GM19025 (cell line): ENCODE results near the gene CKAP5.
"Not testable (repeated sequence)": the region's sequence is repeated elsewhere in the genome, so short reads cannot be mapped to it uniquely, and the experiment has no call there.

ENCODE experiments used
- ATAC-seq: cut with Tn5 transposase; IDR thresholded peaks from one replicate; pipeline ENCODE4 v1.9.1; 2021; ENCODE audit warnings: mild to moderate bottlenecking, low read depth, moderate library complexity; ENCODE audit not compliant: unreplicated experiment

The CKAP5 gene

DNA sequence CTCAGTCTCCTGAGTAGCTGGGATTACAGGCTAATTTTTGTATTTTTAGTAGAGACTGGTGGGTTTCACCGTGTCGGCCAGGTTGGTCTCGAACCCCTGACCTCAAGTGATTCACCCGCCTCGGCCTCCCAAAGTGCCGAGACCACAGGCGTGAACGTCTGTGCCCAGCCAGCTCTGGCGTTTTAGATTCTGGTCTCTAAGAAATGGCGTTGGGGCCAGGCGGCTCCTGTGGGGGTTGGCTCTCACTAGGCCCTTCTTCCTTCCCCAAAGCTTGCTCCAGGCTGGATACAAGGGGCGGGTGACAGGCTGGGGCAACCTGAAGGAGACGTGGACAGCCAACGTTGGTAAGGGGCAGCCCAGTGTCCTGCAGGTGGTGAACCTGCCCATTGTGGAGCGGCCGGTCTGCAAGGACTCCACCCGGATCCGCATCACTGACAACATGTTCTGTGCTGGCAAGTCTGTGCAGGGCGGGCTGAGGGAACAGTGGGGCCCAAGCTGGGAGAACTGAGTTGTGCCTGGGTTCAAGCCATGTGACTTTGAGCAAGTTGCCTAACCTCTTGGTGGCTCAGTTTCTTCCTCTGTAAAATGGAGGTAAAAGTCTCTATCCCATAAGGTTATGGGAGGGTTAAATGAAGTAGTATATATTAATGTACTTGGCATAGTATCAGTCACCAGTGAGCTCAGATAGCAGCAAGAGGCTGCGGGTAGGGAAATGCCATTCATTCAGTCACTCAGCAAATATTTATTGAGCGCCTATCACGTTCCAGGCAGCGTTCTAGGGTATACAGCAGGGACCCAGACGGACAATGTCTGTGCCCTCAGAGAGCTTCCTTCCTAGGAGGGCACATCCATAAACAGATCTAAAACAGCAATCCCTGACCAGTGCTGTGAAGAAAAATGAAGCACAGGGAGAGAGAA lies 116.7 kb downstream of the CKAP5 start:
- no peak for ATAC-seq

DNA sequence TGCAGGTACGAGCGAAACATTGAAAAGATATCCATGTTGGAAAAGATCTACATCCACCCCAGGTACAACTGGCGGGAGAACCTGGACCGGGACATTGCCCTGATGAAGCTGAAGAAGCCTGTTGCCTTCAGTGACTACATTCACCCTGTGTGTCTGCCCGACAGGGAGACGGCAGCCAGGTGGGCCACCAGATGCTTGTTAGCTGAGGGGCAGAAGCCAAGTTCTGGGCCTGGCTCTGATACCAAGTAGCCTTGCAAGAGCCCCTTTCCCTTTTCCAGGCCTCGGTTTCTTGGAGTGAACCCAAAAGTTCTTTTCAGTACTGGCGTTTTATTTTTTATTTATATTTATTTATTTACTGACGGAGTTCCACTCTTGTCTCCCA lies 117.4 kb downstream of the CKAP5 start:
- no peak for ATAC-seq

DNA sequence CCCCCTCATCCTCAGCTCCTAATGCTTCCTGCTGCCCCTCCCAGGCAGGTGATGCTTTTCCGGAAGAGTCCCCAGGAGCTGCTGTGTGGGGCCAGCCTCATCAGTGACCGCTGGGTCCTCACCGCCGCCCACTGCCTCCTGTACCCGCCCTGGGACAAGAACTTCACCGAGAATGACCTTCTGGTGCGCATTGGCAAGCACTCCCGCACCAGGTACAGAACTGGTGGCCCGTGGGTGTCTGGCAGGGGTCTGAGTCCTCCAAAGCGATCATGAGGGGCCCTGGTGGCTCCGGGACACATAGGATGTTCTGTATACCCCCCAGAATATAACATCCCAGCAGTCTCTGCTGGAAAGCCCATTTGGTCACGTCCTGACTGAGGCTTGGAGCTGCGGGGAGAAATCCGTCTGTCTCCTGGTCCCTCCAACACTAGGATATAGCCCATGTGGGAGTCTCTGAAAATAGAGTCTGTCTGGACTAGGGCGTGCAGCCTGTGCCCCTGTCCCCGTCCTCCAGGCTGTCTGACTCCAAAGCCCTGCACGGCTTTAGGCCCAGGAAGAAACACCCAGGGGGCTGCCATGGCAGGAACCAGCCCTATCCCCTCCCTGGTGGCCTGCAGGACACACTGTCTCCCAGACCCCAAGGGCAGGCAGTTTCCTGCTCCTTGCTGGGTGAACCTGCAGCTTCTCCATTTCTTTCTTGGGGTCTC lies 118.0 kb downstream of the CKAP5 start:
- no peak for ATAC-seq

DNA sequence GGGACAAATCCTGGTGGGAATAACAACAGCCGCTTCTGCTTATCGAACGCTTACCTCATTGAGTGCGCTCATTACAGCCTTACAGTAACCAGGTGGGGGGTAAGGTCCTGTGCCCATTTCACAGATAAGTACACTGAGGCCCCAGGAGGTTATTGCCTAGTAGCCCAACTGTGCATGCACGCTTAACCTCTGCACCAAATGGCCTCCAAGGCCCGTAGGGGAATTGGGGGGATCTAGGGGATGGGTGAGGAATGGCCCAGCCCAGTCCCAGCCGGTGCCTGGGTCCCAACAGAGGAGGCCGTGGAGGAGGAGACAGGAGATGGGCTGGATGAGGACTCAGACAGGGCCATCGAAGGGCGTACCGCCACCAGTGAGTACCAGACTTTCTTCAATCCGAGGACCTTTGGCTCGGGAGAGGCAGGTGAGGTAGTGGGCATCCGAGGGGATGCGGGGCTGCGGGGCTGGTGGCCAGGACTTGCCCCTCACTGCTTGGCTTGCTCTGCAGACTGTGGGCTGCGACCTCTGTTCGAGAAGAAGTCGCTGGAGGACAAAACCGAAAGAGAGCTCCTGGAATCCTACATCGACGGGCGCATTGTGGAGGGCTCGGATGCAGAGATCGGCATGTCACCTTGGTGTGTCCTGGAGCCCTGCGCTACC lies 119.7 kb downstream of the CKAP5 start:
- ATAC-seq = no peak

DNA sequence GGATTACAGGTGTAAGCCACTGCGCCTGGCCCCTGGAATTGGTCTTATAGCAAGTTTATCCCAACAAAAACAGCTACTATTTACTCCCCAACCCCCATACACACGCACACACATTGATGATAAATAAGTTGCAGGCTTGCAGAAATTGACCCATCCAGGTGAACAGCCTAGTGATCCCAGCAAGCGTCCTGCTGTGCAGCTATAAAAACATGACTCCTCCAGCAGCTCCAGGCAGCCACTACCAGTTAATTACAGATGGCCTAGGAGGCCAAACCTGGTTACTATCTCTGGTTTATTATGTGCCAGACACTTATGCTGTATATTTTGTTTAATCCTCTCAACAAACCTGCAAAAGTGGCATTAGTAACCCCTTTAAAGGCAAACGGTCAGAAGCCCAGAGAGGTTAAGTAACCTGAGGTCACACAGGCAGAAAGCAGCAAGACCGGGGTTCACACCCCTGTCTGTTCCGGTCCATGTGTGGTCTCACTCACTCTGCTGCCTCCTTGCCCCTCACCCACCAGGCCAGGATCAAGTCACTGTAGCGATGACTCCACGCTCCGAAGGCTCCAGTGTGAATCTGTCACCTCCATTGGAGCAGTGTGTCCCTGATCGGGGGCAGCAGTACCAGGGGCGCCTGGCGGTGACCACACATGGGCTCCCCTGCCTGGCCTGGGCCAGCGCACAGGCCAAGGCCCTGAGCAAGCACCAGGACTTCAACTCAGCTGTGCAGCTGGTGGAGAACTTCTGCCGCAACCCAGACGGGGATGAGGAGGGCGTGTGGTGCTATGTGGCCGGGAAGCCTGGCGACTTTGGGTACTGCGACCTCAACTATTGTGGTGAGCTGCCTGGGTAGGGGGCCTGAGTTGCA lies 120.5 kb downstream of the CKAP5 start:
- ATAC-seq = no peak

DNA sequence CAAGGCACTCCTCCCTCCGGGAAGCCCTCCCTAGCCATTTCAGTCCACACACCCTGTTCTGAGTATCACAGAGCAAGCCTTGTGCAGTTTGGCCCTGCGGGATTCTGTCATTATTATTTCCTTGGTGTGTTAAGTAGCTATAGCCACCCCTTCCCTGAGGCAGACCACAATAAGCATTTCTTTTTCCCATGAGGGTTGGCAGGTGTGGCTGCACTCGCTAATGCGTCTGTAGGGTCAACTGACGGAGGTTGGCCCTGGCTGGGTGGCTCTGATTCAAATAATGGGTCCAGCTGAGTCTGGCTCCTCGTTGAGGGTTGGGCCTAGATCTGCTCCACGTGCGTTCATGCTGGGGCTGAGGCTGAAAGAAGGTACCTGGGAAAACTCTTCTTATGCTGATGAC lies 122.0 kb downstream of the CKAP5 start:
- ATAC-seq = no peak

GRCh38 chr11:46723359-46723680 lies 122.8 kb downstream of the CKAP5 start:
- ATAC-seq = no peak

DNA sequence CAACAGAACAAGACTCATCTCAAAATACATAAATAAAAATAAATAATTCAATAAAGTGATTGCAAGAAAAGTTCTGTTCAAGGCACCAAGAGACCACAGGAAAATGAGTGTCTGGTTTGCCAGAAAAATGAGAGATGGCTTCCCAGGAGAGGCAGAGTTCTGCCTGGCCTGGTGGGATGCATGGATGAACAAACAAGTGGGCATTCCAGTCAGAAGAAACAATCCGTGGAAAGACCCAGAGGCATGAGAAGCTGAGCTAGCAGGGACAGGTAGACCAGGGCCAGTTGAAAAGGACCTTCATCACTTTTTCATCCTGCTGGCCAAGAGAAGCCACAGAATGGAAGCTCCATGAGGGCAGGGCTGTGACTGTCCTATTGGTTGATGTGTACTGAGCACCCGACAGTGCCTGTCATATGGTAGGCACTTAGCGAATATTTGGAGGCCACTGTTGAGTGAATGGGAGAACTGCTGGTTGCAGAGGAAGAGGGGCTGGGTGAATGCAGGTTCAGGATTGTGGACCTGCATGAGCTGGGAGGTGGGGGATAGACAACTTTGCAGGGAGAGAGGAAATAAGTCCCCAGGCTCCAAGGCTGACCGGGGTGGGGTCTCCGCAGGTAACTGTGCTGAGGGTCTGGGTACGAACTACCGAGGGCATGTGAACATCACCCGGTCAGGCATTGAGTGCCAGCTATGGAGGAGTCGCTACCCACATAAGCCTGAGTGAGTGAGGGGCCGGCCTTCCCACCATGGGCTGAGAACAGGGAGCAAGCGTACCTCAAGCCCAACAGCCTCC lies 123.3 kb downstream of the CKAP5 start:
- ATAC-seq = no peak

DNA sequence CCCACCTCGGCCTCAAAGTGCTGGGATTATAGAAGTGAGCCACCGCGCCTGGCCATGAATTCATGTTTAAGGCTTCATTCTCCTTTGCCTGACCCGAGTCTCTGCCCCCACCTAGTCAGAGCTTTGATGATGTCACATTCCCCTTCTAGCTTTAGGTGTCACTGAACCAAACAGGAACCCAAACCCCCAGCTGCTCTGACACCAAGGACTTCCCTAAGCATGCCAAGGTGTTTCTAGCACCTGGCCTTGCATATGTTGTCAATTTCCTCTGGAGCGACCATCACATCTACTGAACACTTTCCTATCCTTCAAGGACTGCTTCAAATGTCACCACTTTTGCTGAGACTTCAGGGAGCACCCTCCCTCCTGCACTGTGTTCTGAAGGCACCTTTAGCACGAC lies 124.8 kb downstream of the CKAP5 start:
- ATAC-seq = no peak

DNA sequence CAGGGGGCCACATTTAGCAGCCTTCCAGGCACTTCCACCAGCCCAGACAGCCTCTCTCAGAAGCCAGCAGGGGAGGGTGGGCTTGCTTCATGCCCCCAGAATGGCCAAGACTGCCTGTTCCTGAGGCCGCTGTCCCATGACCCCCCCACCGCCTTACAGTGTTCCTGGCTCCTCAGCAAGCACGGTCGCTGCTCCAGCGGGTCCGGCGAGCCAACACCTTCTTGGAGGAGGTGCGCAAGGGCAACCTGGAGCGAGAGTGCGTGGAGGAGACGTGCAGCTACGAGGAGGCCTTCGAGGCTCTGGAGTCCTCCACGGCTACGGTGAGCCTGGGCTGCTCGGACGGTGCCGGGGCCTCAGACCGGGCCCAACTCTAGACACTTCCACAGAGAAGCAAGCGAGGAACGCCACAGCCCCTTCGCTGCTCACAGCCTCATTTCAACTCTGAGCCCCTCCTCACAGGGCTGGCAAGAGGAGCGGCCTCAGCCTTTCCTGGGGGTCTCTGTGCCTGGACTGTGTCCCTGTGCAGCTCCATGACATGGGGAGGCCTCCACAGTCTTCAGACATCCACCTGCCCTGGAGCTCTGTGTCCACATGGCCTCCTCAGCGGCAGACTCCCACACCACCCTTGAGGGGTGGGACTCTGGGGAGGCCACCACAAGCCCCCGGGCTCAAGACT lies 126.4 kb downstream of the CKAP5 start:
- no peak for ATAC-seq

GRCh38 chr11:46719048-46719542 lies 127.0 kb downstream of the CKAP5 start, which contains the start of gene F2:
F2 (plus strand) TSS chr11:46719213; CDS start chr11:46719236, 23 bp downstream.
- no peak for ATAC-seq

DNA sequence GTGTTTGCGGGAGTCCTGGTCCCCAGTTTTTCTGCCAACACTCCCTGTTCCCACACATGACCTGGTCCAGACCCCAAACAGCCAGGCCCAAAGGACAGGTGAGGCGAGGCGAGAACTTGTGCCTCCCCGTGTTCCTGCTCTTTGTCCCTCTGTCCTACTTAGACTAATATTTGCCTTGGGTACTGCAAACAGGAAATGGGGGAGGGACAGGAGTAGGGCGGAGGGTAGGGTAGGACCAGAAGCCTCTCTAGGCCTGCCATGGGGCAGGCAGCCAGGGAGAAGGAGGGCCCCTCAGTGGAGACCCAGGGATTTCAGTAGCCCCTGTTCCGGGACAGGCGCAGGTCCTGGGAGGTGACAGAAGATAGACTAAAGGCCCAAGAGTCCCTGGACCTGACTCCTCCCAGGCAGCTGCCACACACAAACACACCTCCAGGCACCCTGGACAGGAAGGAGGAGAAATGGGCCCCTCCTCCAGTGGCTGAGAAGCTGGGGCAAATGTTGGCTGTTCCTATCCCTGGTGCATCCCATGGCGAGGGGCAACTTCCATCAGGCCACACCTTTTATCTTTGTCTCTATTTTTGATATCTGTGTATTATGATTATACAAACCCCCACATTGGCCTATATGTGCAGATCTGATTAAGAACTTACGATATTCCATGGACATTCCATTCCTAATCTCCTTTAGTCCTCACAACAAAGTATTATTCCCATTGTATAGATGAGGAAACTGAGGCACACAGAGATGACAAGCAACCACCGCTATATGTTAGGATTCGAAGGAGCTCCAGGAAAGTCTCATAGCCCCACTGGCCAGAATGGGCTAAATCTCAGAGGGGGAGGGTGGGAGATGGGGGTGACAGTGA lies 127.7 kb downstream of the CKAP5 start:
- no peak for ATAC-seq

DNA sequence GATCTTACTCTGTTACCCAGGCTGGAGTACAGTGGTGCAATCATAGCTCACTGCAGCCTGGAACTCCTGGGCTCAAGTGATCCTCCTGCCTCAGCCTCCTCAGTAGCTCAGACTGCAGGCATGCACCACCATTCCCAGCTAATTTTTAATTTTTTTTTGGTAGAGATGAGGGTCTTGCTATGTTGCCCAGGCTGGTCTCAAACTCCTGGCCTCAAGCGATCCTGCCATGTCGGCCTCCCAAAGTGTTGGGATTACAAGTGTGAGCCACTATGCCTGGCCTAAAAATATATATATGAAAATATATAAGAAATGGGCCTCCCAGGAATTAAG lies 128.3 kb downstream of the CKAP5 start:
- not testable (repeated sequence) for ATAC-seq

- no peak for ATAC-seq
These were observed 133.1 kb downstream of the CKAP5 start for GRCh38 chr11:46712874-46713576.

GRCh38 chr11:46711303-46711702 lies 134.8 kb downstream of the CKAP5 start:
- ATAC-seq = no peak

DNA sequence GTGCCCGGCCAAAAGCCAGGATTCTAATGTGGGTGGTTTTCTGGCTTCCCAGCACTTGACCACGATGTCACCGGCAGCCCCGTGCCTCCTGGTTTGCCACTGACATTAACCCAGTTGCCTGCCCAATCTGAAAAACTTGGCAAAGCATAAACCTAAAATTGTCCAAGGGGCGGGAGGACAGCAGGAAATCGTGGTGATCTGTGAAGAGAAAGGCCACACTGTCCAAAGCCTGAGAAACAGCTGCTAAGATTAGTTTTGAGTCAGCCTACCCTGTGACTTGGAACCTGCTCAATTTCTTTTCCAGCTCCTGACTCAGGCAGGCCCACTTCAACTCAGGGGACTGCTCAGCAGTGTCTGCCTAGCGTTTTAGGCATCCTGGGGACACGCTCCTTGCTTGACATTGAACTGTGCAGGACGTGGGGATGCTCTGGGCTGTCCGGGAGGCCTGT lies 135.2 kb downstream of the CKAP5 start:
- ATAC-seq = no peak

GRCh38 chr11:46709351-46709750 lies 136.7 kb downstream of the CKAP5 start:
- not testable (repeated sequence) for ATAC-seq
